IPS DF 6.9 (cell line): ENCODE results near the gene BAIAP3.

Experiments used
- DNase-seq: peaks from one replicate; pipeline ENCODE4 v3.0.0-alpha.2; 2013; ENCODE audit warnings: low read depth, low spot score
- H3K27ac ChIP-seq: one replicate; pipeline ENCODE4 v1.5.1; 2013; ENCODE audit warnings: low read length, control low read depth
- H3K27me3 ChIP-seq: 2 replicates; pipeline ENCODE4 v1.6.1; 2013; ENCODE audit warnings: mild to moderate bottlenecking, low read length; ENCODE audit not compliant: control insufficient read depth, insufficient read depth
- H3K36me3 ChIP-seq: 2 replicates; pipeline ENCODE4 v1.6.1; 2013; ENCODE audit warnings: low read length; ENCODE audit not compliant: control insufficient read depth, insufficient read depth
- H3K4me1 ChIP-seq: 2 replicates; pipeline ENCODE4 v1.6.1; 2013; ENCODE audit warnings: low read length; ENCODE audit not compliant: control insufficient read depth, insufficient read depth
- H3K4me3 ChIP-seq: 2 replicates; pipeline ENCODE4 v1.5.1; 2013; ENCODE audit warnings: mild to moderate bottlenecking, low read length
- H3K9me3 ChIP-seq: 2 replicates; pipeline ENCODE4 v1.6.1; 2013; ENCODE audit warnings: low read length, inconsistent platforms; ENCODE audit not compliant: control insufficient read depth, insufficient read depth
- WGBS: extraction: QIAGEN DNeasy Blood & Tissue Kit; methylation state at CpG from one replicate; pipeline ENCODE4 v1.1.7; 2013; ENCODE audit warnings: mixed read lengths, missing lambda C conversion rate; ENCODE audit not compliant: insufficient read length, insufficient coverage; 5-methylcytosine and 5-hydroxymethylcytosine counted together

The BAIAP3 gene

DNA sequence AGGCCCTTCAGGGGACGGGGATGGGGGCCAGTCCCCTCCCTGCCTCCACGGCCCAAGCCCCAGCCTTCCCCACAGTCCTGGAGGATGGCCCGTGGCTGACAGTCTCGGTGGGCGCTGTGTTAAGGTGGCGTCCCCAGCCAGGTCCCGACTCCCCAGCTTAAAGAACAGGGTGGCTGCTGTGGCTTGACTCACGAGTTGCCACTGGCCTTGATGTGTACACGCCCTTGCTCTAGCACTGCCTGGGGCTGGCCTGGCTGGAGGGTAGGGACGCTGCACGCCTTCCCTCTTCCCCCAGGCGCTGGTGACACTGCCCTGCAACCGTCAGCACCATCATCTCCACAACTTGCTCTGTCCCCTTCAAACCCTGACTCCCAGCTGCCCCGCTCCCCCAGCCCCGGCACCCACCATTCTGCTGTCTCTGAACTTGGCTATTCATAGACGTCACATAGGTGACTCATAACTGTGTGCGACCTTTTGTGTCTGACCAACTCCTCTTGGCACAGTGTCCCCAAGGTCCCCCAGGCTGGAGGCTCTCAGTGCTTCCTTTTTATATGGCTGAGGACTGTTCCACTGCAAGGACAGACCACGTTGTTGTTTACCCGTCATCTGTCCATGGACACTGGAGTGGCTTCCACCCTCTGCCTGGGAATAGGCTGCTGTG, 24.6 kb downstream of the BAIAP3 start:
- no peak overlapping the region for H3K4me3 ChIP-seq
- peaks cover 13% of the 10 kb centered on the region for H3K36me3 ChIP-seq
- H3K27me3 ChIP-seq: no peaks in the 10 kb centered on the region
- no peak overlapping the region for H3K27ac ChIP-seq
- no peaks in the 10 kb centered on the region; the same call in 1 of the 2 replicates for H3K4me1 ChIP-seq
- no CpG with 5 or more reads among the region's 19 CpGs for WGBS
- no peaks in the 10 kb centered on the region for H3K9me3 ChIP-seq
- no peak for DNase-seq

DNA sequence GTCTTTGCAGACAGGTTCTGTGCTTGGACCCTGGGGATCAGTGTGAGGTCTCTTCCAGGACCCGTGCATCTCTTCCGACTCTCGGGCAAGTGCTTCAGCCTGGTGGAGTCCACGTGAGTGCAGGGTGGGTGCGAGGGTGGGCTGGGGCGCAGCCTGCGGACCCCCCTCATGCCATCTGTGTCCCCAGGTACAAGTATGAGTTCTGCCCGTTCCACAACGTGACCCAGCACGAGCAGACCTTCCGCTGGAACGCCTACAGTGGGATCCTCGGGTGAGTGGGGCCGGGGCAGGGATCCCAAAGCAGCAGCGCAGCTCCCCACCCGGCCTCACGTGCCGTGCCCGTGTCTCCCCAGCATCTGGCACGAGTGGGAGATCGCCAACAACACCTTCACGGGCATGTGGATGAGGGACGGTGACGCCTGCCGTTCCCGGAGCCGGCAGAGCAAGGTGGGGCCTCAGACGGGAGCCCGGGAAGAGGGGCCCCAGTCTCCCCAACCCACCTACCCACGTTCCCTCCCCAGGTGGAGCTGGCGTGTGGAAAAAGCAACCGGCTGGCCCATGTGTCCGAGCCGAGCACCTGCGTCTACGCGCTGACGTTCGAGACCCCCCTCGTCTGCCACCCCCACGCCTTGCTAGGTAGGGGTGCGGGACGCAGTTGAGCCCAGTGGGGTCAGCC, 28.4 kb downstream of the BAIAP3 start:
- no peak for DNase-seq
- Histone ChIP-seq H3K9me3 (no peaks in the 10 kb centered on the region), H3K27me3 (no peaks in the 10 kb centered on the region), H3K4me3 (no peak overlapping the region), H3K27ac (no peak overlapping the region), H3K4me1 (no peaks in the 10 kb centered on the region; the same call in 1 of the 2 replicates), H3K36me3 (peaks cover 35% of the 10 kb centered on the region)
- no CpG with 5 or more reads among the region's 43 CpGs for WGBS

DNA sequence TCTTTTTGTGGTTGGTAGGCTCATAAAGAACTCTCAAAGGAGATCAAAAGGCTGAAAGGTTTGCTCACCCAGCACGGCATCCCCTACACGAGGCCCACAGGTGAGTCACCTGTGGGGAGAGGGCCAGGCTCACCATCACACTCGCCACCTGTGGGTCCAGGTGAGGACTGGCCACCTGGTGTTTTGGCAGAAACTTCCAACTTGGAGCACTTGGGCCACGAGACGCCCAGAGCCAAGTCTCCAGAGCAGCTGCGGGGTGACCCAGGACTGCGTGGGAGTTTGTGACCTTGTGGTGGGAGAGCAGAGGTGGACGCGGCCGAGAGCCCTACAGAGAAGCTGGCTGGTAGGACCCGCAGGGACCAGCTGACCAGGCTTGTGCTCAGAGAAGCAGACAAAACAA, 29.4 kb downstream of the BAIAP3 start:
- WGBS: no CpG with 5 or more reads among the region's 11 CpGs
- no peak overlapping the region for H3K4me3 ChIP-seq
- H3K36me3 ChIP-seq: peaks cover 39% of the 10 kb centered on the region

DNA sequence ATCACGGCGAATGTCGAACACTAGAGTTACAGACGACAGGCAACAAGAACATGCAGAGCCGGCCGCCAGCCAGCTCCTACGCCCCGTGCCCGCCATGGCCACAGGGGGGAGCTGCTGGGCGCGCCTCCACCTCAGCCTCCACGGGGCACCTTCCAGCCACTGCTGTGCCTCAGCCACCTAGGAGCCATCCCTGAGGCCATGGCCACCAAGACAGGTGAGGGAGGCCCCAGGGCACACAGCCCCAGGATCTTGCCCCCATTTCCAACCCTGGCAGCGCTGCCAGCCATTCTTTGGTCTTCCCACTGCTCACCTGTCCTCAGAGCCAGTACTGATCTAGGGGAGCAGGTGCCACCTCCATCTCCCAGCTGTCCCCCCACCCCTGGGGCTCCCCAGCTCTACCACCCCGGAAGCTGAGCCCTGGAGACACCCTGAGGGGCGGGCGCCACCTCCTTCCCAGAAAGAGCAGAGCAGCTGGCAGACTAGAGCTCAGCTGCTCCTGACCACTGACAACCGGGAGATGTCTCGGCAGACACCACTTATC, 30.1 kb downstream of the BAIAP3 start:
- H3K27ac ChIP-seq: no peak overlapping the region
- H3K36me3 ChIP-seq: peaks cover 39% of the 10 kb centered on the region
- DNase-seq: no peak
- WGBS: no CpG with 5 or more reads among the region's 18 CpGs
- H3K4me3 ChIP-seq: no peak overlapping the region
- no peaks in the 10 kb centered on the region for H3K9me3 ChIP-seq
- H3K4me1 ChIP-seq: no peaks in the 10 kb centered on the region; the same call in 1 of the 2 replicates
- no peaks in the 10 kb centered on the region for H3K27me3 ChIP-seq

More for the DNA sequence above, 29.4 kb downstream of the BAIAP3 start:
- H3K4me1 ChIP-seq: no peaks in the 10 kb centered on the region; the same call in 1 of the 2 replicates
- H3K27me3 ChIP-seq: no peaks in the 10 kb centered on the region
- no peaks in the 10 kb centered on the region for H3K9me3 ChIP-seq
- no peak overlapping the region for H3K27ac ChIP-seq
- DNase-seq: no peak

DNA sequence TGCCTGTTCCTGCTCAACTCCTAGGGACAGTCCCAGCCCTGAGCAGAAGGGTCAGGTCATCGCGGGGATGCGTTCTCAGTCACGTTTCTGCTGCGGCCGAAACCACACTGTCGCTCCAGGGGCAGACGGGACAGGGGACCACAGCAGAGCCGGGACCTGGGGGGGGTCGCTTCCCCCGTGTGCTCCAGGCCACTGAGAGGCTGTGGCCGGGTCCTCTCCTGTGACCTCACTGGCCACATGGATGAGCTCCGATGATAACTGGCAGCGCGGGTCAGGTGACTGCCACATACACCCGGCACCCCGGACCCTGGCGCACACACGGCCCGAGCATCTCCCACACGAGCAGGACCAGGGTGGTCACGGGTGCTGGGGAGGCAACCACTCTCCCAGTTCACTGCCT, 31.1 kb downstream of the BAIAP3 start:
- no peak overlapping the region; the same call in 1 of the 2 replicates for H3K4me3 ChIP-seq
- no peaks in the 10 kb centered on the region for H3K27me3 ChIP-seq
- WGBS: no CpG with 5 or more reads among the region's 22 CpGs
- H3K27ac ChIP-seq: no peak overlapping the region
- no peaks in the 10 kb centered on the region; the same call in 1 of the 2 replicates for H3K4me1 ChIP-seq
- peaks cover 39% of the 10 kb centered on the region for H3K36me3 ChIP-seq
- H3K9me3 ChIP-seq: no peaks in the 10 kb centered on the region
- DNase-seq: no peak

DNA sequence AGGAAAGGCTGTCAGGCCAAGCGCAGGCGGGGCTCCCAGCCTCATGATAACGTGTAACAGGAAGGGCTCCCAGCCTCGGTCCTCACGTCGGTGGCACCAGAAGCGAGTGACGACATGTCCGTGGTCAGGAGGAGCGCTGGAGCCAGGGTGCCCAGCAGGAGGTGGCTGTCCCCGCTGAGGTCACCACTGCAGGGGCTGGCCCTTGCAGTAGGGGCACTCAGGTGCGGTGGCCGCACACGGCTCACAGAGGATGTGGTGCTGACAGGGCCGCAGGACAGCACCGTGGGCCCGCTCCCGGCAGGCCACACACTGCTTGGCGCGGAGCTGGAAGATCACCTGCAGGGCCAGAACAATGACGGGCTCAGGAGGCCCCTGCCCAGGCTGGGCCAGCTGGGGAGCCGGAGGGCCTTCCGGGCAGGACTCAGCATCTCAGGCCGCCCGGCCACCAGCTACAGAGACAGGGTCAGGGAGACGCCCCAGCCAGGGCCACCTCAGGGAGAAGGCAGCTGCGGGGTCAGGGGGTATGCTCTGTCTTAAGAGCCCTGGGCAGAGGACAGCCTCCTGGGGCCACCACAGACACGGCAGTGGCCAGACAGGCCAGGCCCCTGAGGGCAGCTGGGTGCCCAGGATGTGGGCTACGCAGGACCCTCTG, 32.7 kb downstream of the BAIAP3 start:
- no CpG with 5 or more reads among the region's 29 CpGs for WGBS
- DNase-seq: no peak
- Histone ChIP-seq H3K4me3 (no peak overlapping the region; the same call in 1 of the 2 replicates), H3K36me3 (peaks cover 43% of the 10 kb centered on the region), H3K9me3 (no peaks in the 10 kb centered on the region), H3K4me1 (no peaks in the 10 kb centered on the region; the same call in 1 of the 2 replicates), H3K27ac (no peak overlapping the region), H3K27me3 (no peaks in the 10 kb centered on the region)

DNA sequence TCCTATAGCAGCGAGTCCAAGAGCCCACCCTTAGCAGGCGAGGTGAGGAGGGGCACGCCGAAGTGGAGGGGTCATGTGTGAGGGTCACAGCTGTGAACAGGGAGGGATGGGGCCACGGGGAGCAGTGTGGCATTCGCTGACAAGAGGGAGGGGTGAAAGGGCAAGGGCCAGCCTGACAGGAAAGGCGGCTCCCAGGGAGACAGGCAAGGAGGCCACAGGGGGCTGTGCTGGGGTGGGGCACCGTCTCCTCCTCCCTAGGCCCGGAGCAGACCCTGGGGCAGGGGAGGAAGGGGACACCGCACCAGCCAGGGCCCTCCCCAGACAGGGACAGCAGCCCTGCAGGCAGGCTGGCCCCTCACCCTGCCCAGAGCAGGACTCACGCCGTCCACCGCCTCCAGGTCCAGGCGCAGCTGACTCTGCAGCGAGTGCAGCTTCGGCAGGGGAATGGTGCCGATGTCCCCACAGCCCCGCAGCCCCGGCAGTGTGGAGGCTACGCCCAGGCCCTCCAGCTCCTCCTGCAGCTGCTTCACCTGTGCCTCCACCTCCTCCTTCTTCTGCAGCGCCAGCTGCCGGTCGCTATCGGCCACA, 33.4 kb downstream of the BAIAP3 start:
- H3K4me1 ChIP-seq: no peaks in the 10 kb centered on the region; the same call in 1 of the 2 replicates
- no CpG with 5 or more reads among the region's 24 CpGs for WGBS
- H3K27ac ChIP-seq: no peak overlapping the region
- H3K9me3 ChIP-seq: no peaks in the 10 kb centered on the region
- no peak for DNase-seq
- no peaks in the 10 kb centered on the region for H3K27me3 ChIP-seq
- no peak overlapping the region for H3K4me3 ChIP-seq
- H3K36me3 ChIP-seq: peaks cover 46% of the 10 kb centered on the region

DNA sequence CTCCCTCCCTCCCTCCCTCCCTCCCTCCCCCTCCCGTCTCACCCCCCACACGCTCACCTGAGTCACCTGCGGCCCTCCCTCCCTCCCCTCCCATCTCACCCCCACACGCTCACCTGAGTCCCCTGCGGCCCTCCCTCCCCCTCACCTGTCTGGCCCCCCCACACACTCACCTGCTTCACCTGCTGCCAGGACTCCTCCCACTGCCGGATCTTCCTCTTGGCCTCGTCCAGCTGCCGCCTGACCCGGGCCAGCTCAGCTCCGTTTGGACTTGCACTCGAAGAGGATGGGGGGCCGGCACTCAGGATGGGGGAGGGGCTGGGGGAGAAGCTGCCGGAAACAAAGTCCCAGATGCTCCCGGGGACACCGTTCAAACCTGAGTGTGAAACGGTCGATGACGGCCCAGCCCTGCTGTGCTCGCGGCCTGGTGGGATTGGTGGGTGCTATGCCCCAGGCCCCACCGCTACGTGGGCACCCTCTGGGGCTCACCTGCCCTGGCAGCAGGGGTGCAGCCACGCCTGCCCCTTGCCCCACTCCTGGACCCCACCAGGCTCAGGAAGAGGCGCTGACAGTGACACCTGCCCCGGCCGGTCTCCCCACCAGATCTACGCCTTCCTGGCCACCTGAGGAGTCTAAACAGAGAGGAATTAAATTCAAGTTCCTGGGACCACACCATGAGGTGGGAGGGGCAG, 34.2 kb downstream of the BAIAP3 start:
- Histone ChIP-seq H3K36me3 (peaks cover 40% of the 10 kb centered on the region), H3K4me1 (no peaks in the 10 kb centered on the region; the same call in 1 of the 2 replicates), H3K27me3 (no peaks in the 10 kb centered on the region), H3K9me3 (no peaks in the 10 kb centered on the region), H3K27ac (no peak overlapping the region), H3K4me3 (no peak overlapping the region)
- no CpG with 5 or more reads among the region's 27 CpGs for WGBS
- DNase-seq: no peak

DNA sequence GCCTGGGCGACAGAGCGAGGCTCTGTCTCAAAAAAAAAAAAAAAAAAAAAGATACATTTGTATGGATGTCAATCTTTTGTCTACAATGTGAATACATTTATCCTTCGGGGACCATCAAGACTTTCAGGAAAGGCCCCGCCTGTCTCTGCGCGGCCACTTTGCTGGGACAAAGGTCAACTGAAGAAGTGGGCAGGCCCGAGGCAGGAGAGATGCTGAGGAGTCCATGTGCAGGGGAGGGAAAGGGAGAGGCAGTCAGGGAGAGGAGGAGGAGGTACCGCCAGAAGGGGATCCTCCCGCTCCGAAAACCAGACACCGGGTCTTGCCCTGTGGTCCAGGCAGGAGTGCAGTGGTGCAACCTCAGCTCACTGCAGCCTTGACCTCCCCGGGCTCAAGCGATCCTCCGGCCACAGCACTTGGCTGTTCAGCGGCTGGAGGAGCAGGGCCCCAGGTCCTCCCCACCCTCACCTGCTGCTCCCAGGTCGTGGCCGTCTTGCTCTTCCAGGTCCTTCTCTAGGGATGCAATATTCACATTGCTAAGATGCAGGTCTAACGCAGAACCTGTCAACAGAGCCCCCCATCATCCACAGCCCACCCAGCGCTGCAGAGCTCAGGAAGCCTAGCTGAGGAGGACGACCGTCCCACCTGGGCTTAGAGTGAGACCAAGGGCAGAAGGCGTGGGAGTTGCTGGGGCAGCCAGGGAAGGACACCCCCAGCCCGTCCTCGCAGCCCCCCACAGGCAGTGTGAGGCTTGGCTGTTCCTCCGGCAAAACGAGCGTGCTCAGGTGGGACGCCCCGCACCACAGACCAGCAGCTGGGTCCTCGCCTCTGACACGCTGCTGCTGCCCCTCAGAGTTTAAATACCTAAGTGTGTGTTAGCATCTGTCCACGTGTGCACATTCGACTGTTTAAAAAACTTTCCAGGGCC, 37.9 kb downstream of the BAIAP3 start:
- DNase-seq: no peak
- no CpG with 5 or more reads among the region's 33 CpGs for WGBS

More for the DNA sequence above, 37.9 kb downstream of the BAIAP3 start:
- Histone ChIP-seq H3K4me1 (no peaks in the 10 kb centered on the region; the same call in 1 of the 2 replicates), H3K36me3 (peaks cover 18% of the 10 kb centered on the region), H3K27me3 (no peaks in the 10 kb centered on the region), H3K4me3 (no peak overlapping the region), H3K9me3 (no peaks in the 10 kb centered on the region), H3K27ac (no peak overlapping the region)
